Endothelial cell of umbilical vein (primary cell): Measurements from ENCODE around the gene CIPC. TPM values are rescaled to one million over a fixed set of nuclear protein-coding genes. Genes with fewer than 3 reads are reported as not detected.

Experiments
- BruUV-seq: library from RNA; stranded (reverse); fragments of 400-500 nt; replicated peaks from 2 replicates; lab custom pipeline; 2021; lab: Mats Ljungman, UMichigan
- CTCF ChIA-PET: fragments of 300-600, 350-600 bp; sonication (Branson Sonifier 250); formaldehyde crosslinking; loops from one replicate; lab custom pipeline; 2021; ENCODE audit warnings: antibody characterized with exemption, inconsistent platforms; lab: Charles Lee
- POLR2A ChIA-PET: fragments of 300-600, 350-600 bp; sonication (Branson Sonifier 250); formaldehyde crosslinking; loops from one replicate; lab custom pipeline; 2021; ENCODE audit warnings: antibody characterized with exemption, inconsistent platforms; lab: Charles Lee
- DNase-seq: peaks from one replicate; pipeline ENCODE4 v3.0.0-alpha.2; 2011; ENCODE audit warnings: low read depth, low spot score
- FAIRE-seq: peaks from 2 replicates; lab custom pipeline; 2011; peaks lifted over from hg19 to GRCh38; lab: Jason Lieb, UNC
- H2AFZ ChIP-seq: 2 replicates; pipeline ENCODE4 v1.6.0; 2012; ENCODE audit warnings: low read depth, low read length, control low read depth, inconsistent platforms
- H3K27ac ChIP-seq: 2 replicates; pipeline ENCODE4 v1.5.1; 2011; ENCODE audit warnings: low read depth, mild to moderate bottlenecking, control low read depth, low read length, moderate library complexity; ENCODE audit not compliant: insufficient read depth
- H3K27me3 ChIP-seq, 2 experiments: 2 replicates each; pipeline versions ENCODE4 v1.6.0 to v1.6.1; 2011; ENCODE audit warnings: low read length in 2 of 2, mixed read lengths in 1 of 2; ENCODE audit not compliant: control insufficient read depth in 2 of 2, insufficient read depth in 2 of 2
- H3K36me3 ChIP-seq, 2 experiments: 2 replicates in 1 of 2; 3 replicates in 1 of 2; pipeline ENCODE4 v1.5.1; 2011; ENCODE audit warnings: low read length in 2 of 2, mild to moderate bottlenecking in 1 of 2, moderate library complexity in 1 of 2; ENCODE audit not compliant: control insufficient read depth in 2 of 2, insufficient read depth in 2 of 2; ENCODE audit errors: extremely low read depth in 1 of 2
- H3K4me1 ChIP-seq: 3 replicates; pipeline ENCODE4 v1.5.1; 2011; ENCODE audit warnings: mild to moderate bottlenecking, low read length; ENCODE audit not compliant: control insufficient read depth, insufficient read depth; ENCODE audit errors: extremely low read depth
- H3K4me2 ChIP-seq: 2 replicates; pipeline ENCODE4 v1.6.1; 2011; ENCODE audit warnings: low read length, control low read depth, mixed read lengths; ENCODE audit not compliant: insufficient read depth
- H3K4me3 ChIP-seq, 3 experiments: fragments of 200-600 bp in 1 of 3; sonication (generic), shearing (Covaris generic) in 1 of 3; replicated peaks in 1 of 3; 2 replicates each; pipeline ENCODE4 v1.5.1; 2011 to 2016; ENCODE audit warnings: control low read depth in 3 of 3, low read length in 3 of 3, mild to moderate bottlenecking in 2 of 3, inconsistent platforms in 1 of 3, low read depth in 1 of 3, moderate library complexity in 1 of 3; ENCODE audit not compliant: insufficient read depth in 1 of 3
- H3K79me2 ChIP-seq: 2 replicates; pipeline ENCODE4 v1.6.0; 2012; ENCODE audit warnings: low read length, inconsistent platforms; ENCODE audit not compliant: control insufficient read depth, insufficient read depth
- H3K9ac ChIP-seq: replicated peaks from 2 replicates; pipeline ENCODE3; 2011; ENCODE audit warnings: low read length, control low read depth; ENCODE audit not compliant: insufficient read depth; ENCODE audit errors: extremely low read depth
- H3K9me1 ChIP-seq: replicated peaks from 3 replicates; pipeline ENCODE4 v1.6.0; 2011; ENCODE audit warnings: mild to moderate bottlenecking, low read length; ENCODE audit not compliant: control insufficient read depth, insufficient read depth; ENCODE audit errors: extremely low read depth
- H3K9me3 ChIP-seq: replicated peaks from 2 replicates; pipeline ENCODE4 v1.5.1; 2012; ENCODE audit warnings: low read length, inconsistent platforms; ENCODE audit not compliant: control insufficient read depth, insufficient read depth
- H4K20me1 ChIP-seq: replicated peaks from 2 replicates; pipeline ENCODE3; 2011; ENCODE audit warnings: mild to moderate bottlenecking, low read length; ENCODE audit not compliant: control insufficient read depth, insufficient read depth; ENCODE audit errors: extremely low read depth
- EZH2 ChIP-seq: IDR thresholded peaks from 2 replicates; pipeline ENCODE4 v1.6.1; 2012; ENCODE audit warnings: borderline replicate concordance, low read depth, mild to moderate bottlenecking, moderate library complexity, low read length, inconsistent platforms; ENCODE audit not compliant: severe bottlenecking
- FOS ChIP-seq: IDR thresholded peaks from 2 replicates; pipeline ENCODE4 v1.6.1; 2011; ENCODE audit warnings: mild to moderate bottlenecking, low read length, moderate library complexity, borderline replicate concordance; ENCODE audit not compliant: insufficient read depth
- MAX ChIP-seq: IDR thresholded peaks from 2 replicates; pipeline ENCODE4 v1.6.1; 2011; ENCODE audit not compliant: insufficient read depth, insufficient read length
- POLR2AphosphoS5 ChIP-seq: IDR thresholded peaks from 2 replicates; pipeline ENCODE4 v1.6.1; 2012; ENCODE audit warnings: low read depth, mild to moderate bottlenecking, control low read depth, low read length, moderate library complexity; ENCODE audit not compliant: insufficient read depth
- dilution Hi-C: fragments of 300-500 bp; cut with MboI; formaldehyde crosslinking; loops from one replicate; pipeline ENCODE4 v1.15.0; 2019; ENCODE audit warnings: low sequenced_read_pairs; ENCODE audit not compliant: extremely low pct_ligation_motif_present
- intact Hi-C: fragments of 100-400 bp; cut with micrococcal nuclease; formaldehyde crosslinking; loops from one replicate; pipeline ENCODE4 v1.10.0; 2022
- polyA plus RNA-seq, 4 experiments: library from polyadenylated mRNA; depleted of rRNA in 3 of 4; stranded (reverse) in 3 of 4; unstranded in 1 of 4; fragments of >200 nt; gene quantifications; 2 replicates each; pipeline versions ENCODE4 v1.2.1 to v1.2.3, GENCODE V29; 2011 to 2012; ENCODE audit warnings: missing spikeins in 1 of 4
- total RNA-seq: library from RNA; stranded (reverse); gene quantifications from 2 replicates; pipeline ENCODE4 v1.2.3, GENCODE V29; 2021
- TF ChIP-seq, protein P1 (sequence below), 2 donors: IDR thresholded peaks; 1 replicate in 1 of 2; 2 replicates in 1 of 2; pipeline ENCODE4 v1.5.1; 2011; ENCODE audit warnings: low read length in 2 of 2, mild to moderate bottlenecking in 2 of 2, moderate library complexity in 2 of 2, control low read depth in 1 of 2, inconsistent platforms in 1 of 2, low read depth in 1 of 2; ENCODE audit not compliant: insufficient read depth in 1 of 2; ENCODE audit errors: extremely low read depth in 1 of 2

Gene CIPC
- total and polyA plus RNA-seq, 2 donors (not counting 3 experiments of a cell fraction or from before 2014, with no cell fraction given), result 8.8 to 17.4 TPM

DNA sequence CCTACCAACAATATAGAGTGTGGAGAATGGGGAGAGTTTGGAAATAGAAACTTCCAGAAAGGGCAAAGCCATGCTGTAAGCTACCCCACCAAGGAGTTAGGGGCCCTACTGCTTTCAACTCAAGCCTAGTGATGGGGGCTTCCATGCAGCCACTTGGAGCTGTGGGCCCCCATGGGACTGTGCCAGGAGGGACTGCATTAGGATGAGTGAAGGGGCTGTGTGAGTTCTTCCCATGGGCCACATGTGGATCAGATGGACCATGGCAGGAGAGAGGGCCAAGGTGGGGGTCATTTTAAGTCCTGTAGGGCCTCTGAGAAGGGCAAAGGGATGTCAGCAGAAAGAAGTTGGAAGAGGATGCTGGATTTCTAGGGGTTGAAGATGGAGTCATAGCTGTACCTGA lies 23.1 kb upstream of the CIPC start:
- CTCF ChIA-PET, result interaction anchor here (1.4 to 4.1 kb wide), 4 partner anchors 11 to 202 kb away, joined by 4 to 45 read pairs (median 13); no protein-coding TSS in a partner anchor

More for the DNA sequence above, 23.1 kb upstream of the CIPC start:
- H3K9me1 ChIP-seq, result no peaks in the 10 kb centered on the region
- H2AFZ ChIP-seq, result no peak overlapping the region
- no peak overlapping the region for H3K9ac ChIP-seq
- H3K9me3 ChIP-seq, result no peaks in the 10 kb centered on the region
- H3K36me3 ChIP-seq, result no peaks in the 10 kb centered on the region
- BruUV-seq, result no TSS peak
- no peak overlapping the region for H3K4me3 ChIP-seq
- no peak for FAIRE-seq
- no peaks in the 10 kb centered on the region for H3K27me3 ChIP-seq
- no peak overlapping the region for H3K4me2 ChIP-seq
- H3K4me1 ChIP-seq, result peaks cover 14% of the 10 kb centered on the region
- TF ChIP-seq EZH2, result no peak
- no peak for TF ChIP-seq POLR2AphosphoS5
- TF ChIP-seq MAX, result no peak
- no peak for TF ChIP-seq FOS
- TF ChIP-seq, protein P1, sequence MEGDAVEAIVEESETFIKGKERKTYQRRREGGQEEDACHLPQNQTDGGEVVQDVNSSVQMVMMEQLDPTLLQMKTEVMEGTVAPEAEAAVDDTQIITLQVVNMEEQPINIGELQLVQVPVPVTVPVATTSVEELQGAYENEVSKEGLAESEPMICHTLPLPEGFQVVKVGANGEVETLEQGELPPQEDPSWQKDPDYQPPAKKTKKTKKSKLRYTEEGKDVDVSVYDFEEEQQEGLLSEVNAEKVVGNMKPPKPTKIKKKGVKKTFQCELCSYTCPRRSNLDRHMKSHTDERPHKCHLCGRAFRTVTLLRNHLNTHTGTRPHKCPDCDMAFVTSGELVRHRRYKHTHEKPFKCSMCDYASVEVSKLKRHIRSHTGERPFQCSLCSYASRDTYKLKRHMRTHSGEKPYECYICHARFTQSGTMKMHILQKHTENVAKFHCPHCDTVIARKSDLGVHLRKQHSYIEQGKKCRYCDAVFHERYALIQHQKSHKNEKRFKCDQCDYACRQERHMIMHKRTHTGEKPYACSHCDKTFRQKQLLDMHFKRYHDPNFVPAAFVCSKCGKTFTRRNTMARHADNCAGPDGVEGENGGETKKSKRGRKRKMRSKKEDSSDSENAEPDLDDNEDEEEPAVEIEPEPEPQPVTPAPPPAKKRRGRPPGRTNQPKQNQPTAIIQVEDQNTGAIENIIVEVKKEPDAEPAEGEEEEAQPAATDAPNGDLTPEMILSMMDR (IDR thresholded peaks at IDR 0.05; ENCODE audit: extremely low read depth in 1 of 2, insufficient read depth in 1 of 2, low read depth in 1 of 2, low read length in 2 of 2), result no peak
- no peak overlapping the region for H3K27ac ChIP-seq
- no peaks in the 10 kb centered on the region for H4K20me1 ChIP-seq
- dilution Hi-C loops, result loop anchor here (25.0 kb wide), 1 partner anchor 188 kb away; no protein-coding TSS in a partner anchor
- POLR2A ChIA-PET, result no interaction called here
- no peak for DNase-seq
- no peaks in the 10 kb centered on the region for H3K79me2 ChIP-seq
- intact Hi-C loops, result no loop called here
